Hepatocyte (in vitro differentiated cells): ENCODE data around the gene CBX2.

Source experiments
- CTCF ChIP-seq: fragments of 200-600 bp; sonication (generic); IDR thresholded peaks from 2 replicates; pipeline ENCODE4 v1.5.1; 2016; ENCODE audit warnings: antibody characterized with exemption, mild to moderate bottlenecking; ENCODE audit not compliant: poor library complexity
- EZH2 ChIP-seq: fragments of 200-600 bp; sonication (generic); IDR thresholded peaks from 2 replicates; pipeline ENCODE4 v1.6.1; 2016; ENCODE audit warnings: antibody characterized with exemption, mild to moderate bottlenecking, borderline replicate concordance

- no peak for TF ChIP-seq CTCF
- no peak for TF ChIP-seq EZH2
Observed at GRCh38 chr17:79829457-79829856, 51.5 kb downstream of the CBX2 start.
